Inflammatory macrophage (primary cell): ENCODE data around the gene COX6B1.
A peak's percentile ranks its signal among the peaks of the same experiment; 100 is the strongest.
"Not testable (repeated sequence)": the region's sequence is repeated elsewhere in the genome, so short reads cannot be mapped to it uniquely, and the experiment has no call there.

Source experiments
- DNase-seq, 2 donors: peaks; one replicate each; pipeline ENCODE4 v3.0.0-alpha.2; 2020 to 2022
- total RNA-seq, 18 experiments: gene quantifications; one replicate each; lab custom pipeline; 2026; ENCODE audit warnings: mixed read lengths in 6 of 18, inconsistent platforms in 2 of 18; lab: John Stamatoyannopoulos, UW

Gene COX6B1, protein sequence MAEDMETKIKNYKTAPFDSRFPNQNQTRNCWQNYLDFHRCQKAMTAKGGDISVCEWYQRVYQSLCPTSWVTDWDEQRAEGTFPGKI
- 91.2 to 177 (median 123) reads per million in 18 experiments for total RNA-seq

GRCh38 chr19:35648017-35648961 is at the start of gene COX6B1:
COX6B1 (plus strand) TSS chr19:35648323; CDS start chr19:35651244, 2,921 bp downstream.
- peak; percentile 98 to 99 for DNase-seq

GRCh38 chr19:35601971-35602370 is 46.2 kb upstream of the COX6B1 start:
- DNase-seq, result no peak

DNA sequence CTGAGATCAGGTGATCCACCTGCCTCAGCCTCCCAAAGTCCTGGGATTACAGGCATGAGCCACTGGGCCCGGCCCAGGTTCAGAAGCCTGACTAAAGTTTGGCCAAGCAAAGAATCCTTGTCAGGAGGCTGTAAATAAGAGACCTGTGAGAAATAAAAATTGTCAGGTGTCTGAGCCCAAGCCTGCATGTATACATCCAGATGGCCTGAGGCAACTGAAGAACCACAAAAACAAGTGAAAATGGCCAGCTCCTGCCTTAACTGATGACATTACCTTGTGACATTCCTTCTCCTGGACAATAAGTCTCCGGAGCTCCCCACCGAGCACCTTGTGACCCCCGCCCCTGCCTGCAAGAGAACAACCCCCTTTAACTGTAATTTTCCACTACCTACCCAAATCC is 43.7 kb upstream of the COX6B1 start:
- DNase-seq, result not testable (repeated sequence)

- DNase-seq, result not testable (repeated sequence)
These were observed 41.0 kb upstream of the COX6B1 start for GRCh38 chr19:35607170-35607569.

- no peak for DNase-seq
These were observed 40.5 kb upstream of the COX6B1 start for GRCh38 chr19:35607661-35608060.

- peak in 1 of 2 donors; percentile 3 for DNase-seq
These were observed 39.9 kb upstream of the COX6B1 start for GRCh38 chr19:35608251-35608650.

DNA sequence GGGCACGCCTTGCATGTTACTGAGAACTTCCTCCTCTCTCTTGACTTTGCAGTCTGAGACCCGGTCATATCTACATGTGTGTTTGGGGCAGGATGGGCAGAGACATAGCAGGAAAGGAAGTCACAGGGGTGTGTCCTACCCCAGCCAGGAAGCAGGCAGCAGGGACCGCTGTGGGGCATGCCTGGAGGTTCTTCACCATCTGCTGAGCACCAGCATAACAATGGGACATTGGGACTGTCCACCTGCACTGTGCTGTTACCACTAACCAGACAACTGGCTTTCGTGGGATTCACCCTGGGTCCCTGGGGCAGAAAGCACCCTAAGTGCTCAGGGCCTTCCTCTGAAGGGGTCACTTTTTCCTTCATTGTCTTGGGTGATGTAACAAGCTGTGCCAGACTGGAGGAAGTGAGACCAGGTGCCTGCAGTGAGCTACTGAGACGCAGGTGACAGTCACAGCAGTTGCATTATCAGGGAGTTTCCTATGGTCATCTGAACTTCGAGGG is 38.2 kb upstream of the COX6B1 start:
- DNase-seq, result peak; percentile 12 to 64

GRCh38 chr19:35612224-35612558 is 35.9 kb upstream of the COX6B1 start:
- DNase-seq, result no peak

GRCh38 chr19:35612559-35613321 is 35.4 kb upstream of the COX6B1 start, which contains the start of gene HAUS5:
HAUS5 (plus strand) TSS chr19:35612735; CDS start chr19:35612795, 60 bp downstream.
- DNase-seq, result peak; percentile 95 to 96

GRCh38 chr19:35613574-35613973 is 34.5 kb upstream of the COX6B1 start:
- DNase-seq, result no peak

DNA sequence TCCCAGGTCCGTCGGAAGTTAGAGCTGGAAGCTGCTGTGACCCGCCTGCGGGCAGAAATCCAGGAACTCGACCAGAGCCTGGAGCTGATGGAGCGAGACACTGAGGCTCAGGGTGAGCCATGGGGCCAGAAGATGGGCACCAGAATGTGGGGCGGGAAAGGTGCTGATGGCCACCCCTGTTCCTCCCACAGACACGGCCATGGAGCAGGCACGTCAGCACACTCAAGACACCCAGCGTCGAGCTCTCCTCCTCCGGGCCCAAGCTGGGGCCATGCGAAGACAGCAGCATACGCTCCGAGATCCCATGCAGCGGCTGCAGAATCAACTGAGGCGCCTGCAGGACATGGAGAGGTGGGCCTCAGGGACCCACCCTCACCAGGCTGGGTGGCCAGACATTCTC is 33.1 kb upstream of the COX6B1 start:
- DNase-seq, result no peak

GRCh38 chr19:35618857-35619256 is 29.3 kb upstream of the COX6B1 start:
- DNase-seq, result no peak

DNA sequence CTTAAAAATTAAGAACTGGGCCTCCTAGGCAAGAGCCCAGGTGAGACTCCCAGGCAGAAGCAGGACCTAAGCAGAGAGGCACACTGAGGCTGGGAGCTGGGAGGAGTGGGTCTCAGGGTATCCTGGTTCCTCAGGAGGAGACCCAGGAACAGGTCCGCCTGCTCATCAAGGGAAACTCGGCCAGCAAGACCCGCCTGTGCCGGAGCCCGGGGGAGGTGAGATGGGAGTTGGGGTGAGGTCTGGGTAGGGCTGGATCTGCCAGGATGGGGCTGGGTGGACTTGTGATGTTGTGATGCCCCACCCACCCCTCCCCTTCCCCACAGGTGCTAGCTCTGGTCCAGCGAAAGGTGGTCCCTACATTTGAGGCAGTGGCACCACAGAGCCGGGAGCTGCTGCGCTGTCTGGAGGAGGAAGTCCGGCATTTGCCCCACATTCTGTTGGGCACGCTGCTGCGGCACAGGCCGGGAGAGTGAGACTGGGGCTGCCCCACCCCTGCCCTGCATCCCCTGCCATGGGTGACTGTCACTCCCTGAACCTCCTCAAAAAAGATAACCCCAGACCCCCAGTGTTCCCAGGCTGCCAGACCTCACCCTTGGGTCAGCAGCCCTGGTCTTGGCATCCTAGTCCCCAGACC is 28.7 kb upstream of the COX6B1 start:
- no peak for DNase-seq

- DNase-seq, result no peak
These were observed 28.1 kb upstream of the COX6B1 start for GRCh38 chr19:35620001-35620400.

DNA sequence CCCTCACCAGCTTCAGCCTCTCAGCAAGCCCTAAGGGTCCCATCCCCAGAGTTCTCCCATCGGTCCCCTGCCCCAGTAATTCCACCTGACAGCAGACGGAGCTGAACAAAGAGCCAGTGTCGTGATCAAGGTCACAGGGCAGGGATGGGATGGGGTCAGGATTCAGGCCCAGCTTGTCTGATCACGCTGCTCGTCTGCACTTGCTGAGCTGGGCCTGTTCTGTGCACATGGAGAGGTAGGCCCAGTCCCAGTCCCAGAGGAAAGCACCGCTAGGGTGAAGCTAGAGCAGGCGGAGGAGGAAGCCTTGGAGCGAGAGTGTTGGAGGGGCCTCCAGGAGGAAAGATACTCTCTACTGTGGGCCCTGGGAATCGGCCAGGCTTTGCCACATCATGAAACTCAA is 26.4 kb upstream of the COX6B1 start:
- DNase-seq, result no peak

DNA sequence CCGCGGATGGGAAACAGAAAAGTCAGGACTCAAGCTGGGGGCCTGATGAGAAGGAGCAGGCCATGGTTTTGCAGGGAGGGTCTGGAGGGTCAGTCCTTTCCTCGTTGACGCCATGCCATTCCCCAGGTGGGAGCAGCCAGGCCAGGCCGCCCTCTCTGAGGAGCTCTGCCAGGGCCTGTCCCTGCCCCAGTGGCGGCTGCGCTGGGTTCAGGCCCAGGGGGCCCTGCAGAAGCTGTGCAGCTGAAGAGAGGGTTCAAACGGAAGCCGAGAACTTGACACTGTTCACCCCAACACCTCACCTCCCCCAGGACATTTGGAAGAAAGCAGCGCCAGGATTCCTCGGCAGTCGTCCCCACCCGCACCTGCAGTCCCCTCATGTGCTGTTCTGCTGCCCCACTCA is 25.4 kb upstream of the COX6B1 start:
- no peak for DNase-seq

DNA sequence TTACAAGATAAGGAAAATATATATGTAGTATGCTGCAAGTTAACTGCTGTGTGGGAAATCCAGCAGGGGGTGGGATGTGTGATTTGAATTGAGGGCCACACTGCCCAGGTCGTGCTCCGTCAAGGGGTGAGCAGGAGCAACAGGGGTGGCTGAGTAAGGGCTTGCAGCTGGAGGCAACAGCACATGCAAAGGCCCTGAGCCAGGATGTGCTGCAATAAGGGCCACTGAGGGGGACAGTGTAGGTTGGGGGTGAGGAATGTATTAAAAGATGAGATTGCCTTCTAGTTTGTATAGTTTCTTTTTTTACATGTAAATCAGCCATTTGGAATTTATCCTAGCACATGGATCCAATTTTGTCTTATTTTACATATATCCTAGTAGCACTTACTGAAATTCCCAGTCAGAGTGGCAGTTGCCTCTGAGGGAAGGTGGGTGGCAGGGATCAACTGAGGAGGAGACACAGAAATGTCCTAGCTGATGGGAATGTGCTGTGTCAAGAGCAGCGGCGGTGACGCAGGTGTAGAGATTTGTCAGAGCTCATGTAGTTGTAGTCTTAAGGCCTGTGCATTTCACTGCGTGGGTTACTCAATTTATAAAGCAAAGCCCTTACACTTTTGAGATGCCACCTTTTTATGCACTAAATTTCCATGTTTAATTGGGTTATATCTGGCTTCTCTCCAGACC is 24.7 kb upstream of the COX6B1 start:
- no peak for DNase-seq

GRCh38 chr19:35628264-35628564 is 19.9 kb upstream of the COX6B1 start:
- no peak for DNase-seq

GRCh38 chr19:35628565-35629331 is 19.4 kb upstream of the COX6B1 start, which contains the start of gene RBM42:
RBM42 (plus strand) TSS chr19:35629036; CDS start chr19:35629154, 118 bp downstream.
- peak; percentile 99 for DNase-seq

GRCh38 chr19:35629332-35629633 is 18.8 kb upstream of the COX6B1 start:
- no peak for DNase-seq

- no peak for DNase-seq
These were observed 14.2 kb upstream of the COX6B1 start for GRCh38 chr19:35633727-35634440.
